ENCODE measurements around the gene CETP.

GRCh38 chr16:57023541-57024249, 61.9 kb downstream of the CETP start:
- TF ChIP-seq CTCF (IDR thresholded peaks at IDR 0.05): no peak
- no peak for TF ChIP-seq POLR2A (IDR thresholded peaks at IDR 0.05)

Data from thyroid gland (tissue), 4 donors.